Myocyte (in vitro differentiated cells): ENCODE data around the gene ARHGAP4. TPM values are rescaled to one million over a fixed set of nuclear protein-coding genes. Genes with fewer than 3 reads are reported as not detected.

Experiments
- DNase-seq: peaks from one replicate; pipeline ENCODE4 v3.0.0-alpha.2; 2012; ENCODE audit warnings: low read depth
- total RNA-seq: library from RNA; depleted of rRNA; stranded (reverse); fragments of >200 nt; gene quantifications from 2 replicates; pipeline ENCODE4 v1.2.3, GENCODE V29; 2014

Gene ARHGAP4
- total RNA-seq, 1 donor from 2014 or later, result 12.8 TPM

GRCh38 chrX:153964105-153964504 is 38.0 kb upstream of the ARHGAP4 start:
- DNase-seq, result no peak

- DNase-seq, result no peak
Observed at GRCh38 chrX:153963546-153963945, 37.5 kb upstream of the ARHGAP4 start.

GRCh38 chrX:153961292-153961691 is 35.2 kb upstream of the ARHGAP4 start:
- no peak for DNase-seq

GRCh38 chrX:153960786-153961185 is 34.7 kb upstream of the ARHGAP4 start:
- DNase-seq, result no peak

- no peak for DNase-seq
Observed at GRCh38 chrX:153960077-153960476, 34.0 kb upstream of the ARHGAP4 start.

- no peak for DNase-seq
Observed at GRCh38 chrX:153959649-153960048, 33.6 kb upstream of the ARHGAP4 start.

GRCh38 chrX:153958605-153959004 is 32.5 kb upstream of the ARHGAP4 start:
- DNase-seq, result no peak

GRCh38 chrX:153957224-153957623 is 31.2 kb upstream of the ARHGAP4 start:
- peak; percentile 10 for DNase-seq

GRCh38 chrX:153956044-153956907 is 30.2 kb upstream of the ARHGAP4 start:
- no peak for DNase-seq

- no peak for DNase-seq
Observed at GRCh38 chrX:153955228-153955732, 29.2 kb upstream of the ARHGAP4 start.

GRCh38 chrX:153954558-153955227 is 28.6 kb upstream of the ARHGAP4 start:
- DNase-seq, result no peak

GRCh38 chrX:153953892-153954557 is 28.0 kb upstream of the ARHGAP4 start:
- no peak for DNase-seq

GRCh38 chrX:153953342-153953830 is 27.3 kb upstream of the ARHGAP4 start:
- DNase-seq, result peak; percentile 58

GRCh38 chrX:153952373-153953026 is 26.4 kb upstream of the ARHGAP4 start:
- no peak for DNase-seq

GRCh38 chrX:153951683-153952372 is 25.8 kb upstream of the ARHGAP4 start:
- no peak for DNase-seq

GRCh38 chrX:153950127-153950526 is 24.1 kb upstream of the ARHGAP4 start:
- no peak for DNase-seq

- DNase-seq, result no peak
Observed at GRCh38 chrX:153948847-153949805, 23.1 kb upstream of the ARHGAP4 start.

- DNase-seq, result no peak
Observed at GRCh38 chrX:153948002-153948466, 22.0 kb upstream of the ARHGAP4 start.
